GM21360 (cell line): ENCODE results near the gene HSF2.
"Not testable (repeated sequence)": the region's sequence is repeated elsewhere in the genome, so short reads cannot be mapped to it uniquely, and the experiment has no call there.

Source experiments
- ATAC-seq: cut with Tn5 transposase; IDR thresholded peaks from one replicate; pipeline ENCODE4 v1.9.1; 2021; ENCODE audit warnings: mild to moderate bottlenecking, moderate library complexity; ENCODE audit not compliant: unreplicated experiment

The HSF2 gene

GRCh38 chr6:122449069-122449468 is 49.6 kb downstream of the HSF2 start:
- ATAC-seq: no peak

GRCh38 chr6:122452509-122452908 is 53.1 kb downstream of the HSF2 start:
- ATAC-seq: no peak

GRCh38 chr6:122454673-122455072 is 55.2 kb downstream of the HSF2 start:
- ATAC-seq: no peak

GRCh38 chr6:122455116-122455515 is 55.7 kb downstream of the HSF2 start:
- ATAC-seq: not testable (repeated sequence)

- no peak for ATAC-seq
Measured at GRCh38 chr6:122458087-122458486, 58.6 kb downstream of the HSF2 start.

- ATAC-seq: no peak
Measured at GRCh38 chr6:122459240-122459639, 59.8 kb downstream of the HSF2 start.

- not testable (repeated sequence) for ATAC-seq
Measured at GRCh38 chr6:122459865-122460416, 60.5 kb downstream of the HSF2 start.

- ATAC-seq: no peak
Measured at GRCh38 chr6:122461885-122462284, 62.4 kb downstream of the HSF2 start.

- peak; percentile 99 for ATAC-seq
Measured at GRCh38 chr6:122471107-122472021, 71.9 kb downstream of the HSF2 start, which contains the start of gene SERINC1. Gene SERINC1 (minus strand): TSS chr6:122471807. CDS start chr6:122471737, 70 bp downstream.

- ATAC-seq: peak; percentile 42
Measured at GRCh38 chr6:122472022-122472340, 72.5 kb downstream of the HSF2 start.

GRCh38 chr6:122476131-122476530 is 76.7 kb downstream of the HSF2 start:
- ATAC-seq: no peak

GRCh38 chr6:122482750-122483080 is 83.3 kb downstream of the HSF2 start:
- ATAC-seq: no peak
